Measurements from ENCODE around the gene VPS13D.

DNA sequence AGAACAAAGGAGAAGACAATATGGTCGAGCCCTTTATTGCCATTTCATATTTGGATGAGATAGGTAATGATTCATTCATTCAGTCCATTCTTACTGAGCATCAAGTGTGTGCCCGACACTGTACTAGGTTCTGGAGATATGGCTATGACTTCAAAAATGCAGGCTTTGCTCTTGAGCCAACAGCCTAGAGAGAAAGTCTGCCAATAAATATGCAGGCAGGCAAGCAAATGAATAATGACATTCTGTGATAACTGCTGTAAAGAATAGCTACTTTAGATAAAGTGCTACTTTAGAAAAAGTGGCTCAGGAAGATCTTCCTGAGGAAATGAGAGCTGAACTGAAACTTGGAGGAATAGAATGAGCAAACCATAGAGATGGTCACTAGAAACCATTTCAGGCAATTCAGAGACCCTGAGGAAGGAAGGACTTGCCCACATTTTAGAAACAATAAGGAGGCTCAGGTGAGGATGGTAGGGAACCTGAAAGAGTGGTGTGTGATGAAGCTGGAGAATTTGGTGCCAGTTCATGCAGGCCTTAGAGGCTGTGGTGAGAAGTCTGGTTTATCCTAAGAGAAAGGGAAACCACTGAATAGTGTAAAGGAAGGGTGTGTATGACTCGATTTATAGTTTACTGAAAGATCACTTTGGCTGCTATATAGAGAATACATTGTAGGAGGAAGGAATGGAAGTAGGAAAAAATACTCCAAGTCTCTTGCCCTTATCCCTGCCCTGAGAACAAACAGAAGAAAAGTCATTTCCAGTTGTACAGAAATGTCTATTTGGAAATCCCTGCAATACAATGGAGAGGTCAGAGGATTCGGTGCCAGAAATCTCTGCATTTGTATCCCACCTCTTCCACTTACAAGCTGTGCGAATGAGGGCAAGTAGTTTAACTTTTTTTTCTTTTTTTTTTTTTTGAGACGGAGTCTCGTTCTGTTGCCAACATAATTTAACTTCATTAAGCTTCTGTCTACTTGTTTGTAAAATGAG lies 167.9 kb downstream of the VPS13D start:
- TF ChIP-seq CTCF (IDR thresholded peaks at IDR 0.05) = no peak
- TF ChIP-seq SIN3A (IDR thresholded peaks at IDR 0.05; ENCODE audit: borderline replicate concordance, insufficient read depth, low read depth, low read length) = no peak
- no peak for TF ChIP-seq POLR2AphosphoS5 (IDR thresholded peaks at IDR 0.05; ENCODE audit: low read depth, low read length)
- TF ChIP-seq REST (IDR thresholded peaks at IDR 0.05; ENCODE audit: insufficient read depth in 1 of 2, low read depth in 2 of 2, low read length in 1 of 2) = no peak
- TF ChIP-seq TCF7L2 (IDR thresholded peaks at IDR 0.05; ENCODE audit: low read depth, low read length) = no peak

Data from Panc1 (cell line).